ENCODE results near the gene TGFA. TPM values are rescaled to one million over a fixed set of nuclear protein-coding genes. Genes with fewer than 3 reads are reported as not detected.

The TGFA gene
- total RNA-seq, 2 donors from 2014 or later = 1.1 to 1.9 TPM

DNA sequence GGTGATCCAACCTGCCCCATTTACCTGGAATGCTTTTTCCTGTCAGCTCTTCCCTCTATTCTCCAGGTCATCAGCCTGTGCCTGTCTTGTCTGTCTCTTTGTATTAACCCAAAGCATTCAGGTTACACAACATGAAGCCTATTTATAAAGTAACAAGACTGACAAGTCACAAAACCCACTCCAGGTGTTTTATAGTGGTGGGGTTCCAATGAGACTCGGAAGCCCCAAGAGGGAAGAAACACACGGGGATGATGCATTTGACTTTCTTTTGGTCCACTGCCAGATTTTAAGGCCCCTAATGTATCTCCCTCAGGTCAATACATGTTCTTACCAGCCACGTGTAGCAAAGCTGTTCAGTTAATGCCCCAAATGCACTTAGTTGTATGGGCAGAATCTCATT is 27.5 kb downstream of the TGFA start:
- Histone ChIP-seq H3K27me3 (replicated peaks; ENCODE audit: insufficient read depth) (no peaks in the 10 kb centered on the region), H3K36me3 (no peaks in the 10 kb centered on the region), H3K4me1 (ENCODE audit: control insufficient read depth in 1 of 2, low read depth in 2 of 2) (peaks cover 0 to 12% of the 10 kb centered on the region in 2 donors), H3K4me3 (no peak overlapping the region), H3K27ac (no peak overlapping the region), H3K9me3 (no peaks in the 10 kb centered on the region)
- ATAC-seq (ENCODE audit: insufficient number of reproducible peaks, low FRiP score, low read depth) (no peak), DNase-seq (ENCODE audit: low spot score) (no peak)
- TF ChIP-seq, protein P1, sequence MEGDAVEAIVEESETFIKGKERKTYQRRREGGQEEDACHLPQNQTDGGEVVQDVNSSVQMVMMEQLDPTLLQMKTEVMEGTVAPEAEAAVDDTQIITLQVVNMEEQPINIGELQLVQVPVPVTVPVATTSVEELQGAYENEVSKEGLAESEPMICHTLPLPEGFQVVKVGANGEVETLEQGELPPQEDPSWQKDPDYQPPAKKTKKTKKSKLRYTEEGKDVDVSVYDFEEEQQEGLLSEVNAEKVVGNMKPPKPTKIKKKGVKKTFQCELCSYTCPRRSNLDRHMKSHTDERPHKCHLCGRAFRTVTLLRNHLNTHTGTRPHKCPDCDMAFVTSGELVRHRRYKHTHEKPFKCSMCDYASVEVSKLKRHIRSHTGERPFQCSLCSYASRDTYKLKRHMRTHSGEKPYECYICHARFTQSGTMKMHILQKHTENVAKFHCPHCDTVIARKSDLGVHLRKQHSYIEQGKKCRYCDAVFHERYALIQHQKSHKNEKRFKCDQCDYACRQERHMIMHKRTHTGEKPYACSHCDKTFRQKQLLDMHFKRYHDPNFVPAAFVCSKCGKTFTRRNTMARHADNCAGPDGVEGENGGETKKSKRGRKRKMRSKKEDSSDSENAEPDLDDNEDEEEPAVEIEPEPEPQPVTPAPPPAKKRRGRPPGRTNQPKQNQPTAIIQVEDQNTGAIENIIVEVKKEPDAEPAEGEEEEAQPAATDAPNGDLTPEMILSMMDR (IDR thresholded peaks at IDR 0.05) = no peak

GRCh38 chr2:70525032-70525431 is 28.6 kb downstream of the TGFA start:
- no peak overlapping the region for H3K27ac ChIP-seq
- peaks cover 0 to 12% of the 10 kb centered on the region in 2 donors for H3K4me1 ChIP-seq (ENCODE audit: control insufficient read depth in 1 of 2, low read depth in 2 of 2)
- no peaks in the 10 kb centered on the region for H3K36me3 ChIP-seq
- ATAC-seq (ENCODE audit: insufficient number of reproducible peaks, low FRiP score, low read depth) = no peak
- no peaks in the 10 kb centered on the region for H3K9me3 ChIP-seq
- H3K27me3 ChIP-seq (replicated peaks; ENCODE audit: insufficient read depth) = no peaks in the 10 kb centered on the region
- no peak for DNase-seq (ENCODE audit: low spot score)
- TF ChIP-seq, protein P1 (IDR thresholded peaks at IDR 0.05) = no peak
- H3K4me3 ChIP-seq = no peak overlapping the region

GRCh38 chr2:70523996-70524965 is 29.3 kb downstream of the TGFA start:
- no peak for ATAC-seq (ENCODE audit: insufficient number of reproducible peaks, low FRiP score, low read depth)
- TF ChIP-seq, protein P1 (IDR thresholded peaks at IDR 0.05) = no peak
- Histone ChIP-seq H3K4me3 (no peak overlapping the region), H3K4me1 (ENCODE audit: control insufficient read depth in 1 of 2, low read depth in 2 of 2) (peaks cover 0 to 12% of the 10 kb centered on the region in 2 donors), H3K27ac (no peak overlapping the region), H3K36me3 (no peaks in the 10 kb centered on the region), H3K9me3 (no peaks in the 10 kb centered on the region), H3K27me3 (replicated peaks; ENCODE audit: insufficient read depth) (no peaks in the 10 kb centered on the region)
- DNase-seq (ENCODE audit: low spot score) = no peak

- Histone ChIP-seq H3K4me3 (no peak overlapping the region), H3K4me1 (ENCODE audit: control insufficient read depth in 1 of 2, low read depth in 2 of 2) (peaks cover 0 to 12% of the 10 kb centered on the region in 2 donors), H3K27ac (no peak overlapping the region), H3K9me3 (no peaks in the 10 kb centered on the region), H3K36me3 (no peaks in the 10 kb centered on the region), H3K27me3 (replicated peaks; ENCODE audit: insufficient read depth) (no peaks in the 10 kb centered on the region)
- DNase-seq (ENCODE audit: low spot score) (no peak), ATAC-seq (ENCODE audit: insufficient number of reproducible peaks, low FRiP score, low read depth) (no peak)
- TF ChIP-seq, protein P1 (IDR thresholded peaks at IDR 0.05) = no peak
Measured at GRCh38 chr2:70523672-70523995, 30.0 kb downstream of the TGFA start.

DNA sequence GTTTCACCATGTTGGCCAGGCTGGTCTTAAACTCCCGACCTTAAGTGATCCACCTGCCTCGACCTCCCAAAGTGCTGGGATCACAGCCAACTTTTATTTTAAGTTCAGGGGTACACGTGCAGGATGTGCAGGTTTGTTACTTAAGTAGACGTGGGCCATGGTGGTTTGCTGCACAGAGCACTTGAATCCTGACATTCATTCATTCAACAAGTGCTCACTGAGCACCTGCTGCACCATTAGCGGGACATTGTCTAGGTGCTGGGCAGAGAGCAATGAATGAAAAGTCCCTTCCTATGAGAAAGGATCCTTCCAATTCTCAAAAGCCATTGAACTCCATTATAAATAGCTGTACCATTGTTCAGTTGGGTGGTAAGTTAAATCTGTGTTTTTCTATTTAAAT is 31.0 kb downstream of the TGFA start:
- TF ChIP-seq, protein P1 (IDR thresholded peaks at IDR 0.05) = no peak
- Histone ChIP-seq H3K4me3 (no peak overlapping the region), H3K4me1 (ENCODE audit: control insufficient read depth in 1 of 2, low read depth in 2 of 2) (peaks cover 0 to 12% of the 10 kb centered on the region in 2 donors), H3K27me3 (replicated peaks; ENCODE audit: insufficient read depth) (no peaks in the 10 kb centered on the region), H3K36me3 (no peaks in the 10 kb centered on the region), H3K9me3 (no peaks in the 10 kb centered on the region), H3K27ac (no peak overlapping the region)
- DNase-seq (ENCODE audit: low spot score) = no peak
- ATAC-seq (ENCODE audit: insufficient number of reproducible peaks, low FRiP score, low read depth) = no peak

Data from thoracic aorta (tissue), 2 donors.